Activated CD8-positive, alpha-beta T cell treated with anti-CD3 and anti-CD28 coated beads for 36 hours (primary cell): ENCODE measurements around the gene PLA2G2F. TPM values are rescaled to one million over a fixed set of nuclear protein-coding genes. Genes with fewer than 3 reads are reported as not detected.
A peak's percentile ranks its signal among the peaks of the same experiment; 100 is the strongest.

Experiments
- ATAC-seq: fragments of 200-7000 bp; cut with Tn5 transposase; one replicate; pipeline ENCODE4 v1.10.0; 2021; ENCODE audit warnings: mild to moderate bottlenecking, moderate library complexity
- CTCF ChIA-PET: fragments of 350-600 bp; sonication (Branson Sonifier 250); formaldehyde crosslinking; loops from one replicate; lab custom pipeline; 2021; ENCODE audit warnings: antibody characterized with exemption; lab: Charles Lee
- POLR2A ChIA-PET: fragments of 350-600 bp; sonication (Branson Sonifier 250); formaldehyde crosslinking; loops from one replicate; lab custom pipeline; 2021; ENCODE audit warnings: antibody characterized with exemption; lab: Charles Lee
- DNase-seq: peaks from one replicate; pipeline ENCODE4 v3.0.0-alpha.2; 2020
- H3K27ac Mint-ChIP-seq: one replicate; pipeline ENCODE4 v1.8.0; 2021; ENCODE audit warnings: mild to moderate bottlenecking, mixed read lengths
- H3K27me3 Mint-ChIP-seq: one replicate; pipeline ENCODE4 v1.8.0; 2021; ENCODE audit warnings: mixed read lengths
- H3K36me3 Mint-ChIP-seq: one replicate; pipeline ENCODE4 v1.8.0; 2021; ENCODE audit warnings: low read depth, mixed read lengths
- H3K4me1 Mint-ChIP-seq: one replicate; pipeline ENCODE4 v1.8.0; 2021; ENCODE audit warnings: low read depth, mixed read lengths
- H3K4me3 Mint-ChIP-seq: one replicate; pipeline ENCODE4 v1.8.0; 2021; ENCODE audit warnings: mild to moderate bottlenecking, moderate library complexity, mixed read lengths
- H3K9me3 Mint-ChIP-seq: one replicate; pipeline ENCODE4 v1.8.0; 2021; ENCODE audit warnings: mixed read lengths
- CTCF ChIP-seq: fragments of 200-600 bp; IDR thresholded peaks from one replicate; pipeline ENCODE4 v1.8.0; 2022; ENCODE audit warnings: antibody characterized with exemption, mild to moderate bottlenecking
- intact Hi-C: fragments of 100-400 bp; cut with micrococcal nuclease; formaldehyde crosslinking; loops from one replicate; pipeline ENCODE4 v1.10.0; 2022
- total RNA-seq, 2 experiments: library from RNA; stranded (reverse); gene quantifications; one replicate each; pipeline ENCODE4 v1.2.3, GENCODE V29; 2021

The PLA2G2F gene
- total RNA-seq, 2 experiments from 2014 or later, result not detected

DNA sequence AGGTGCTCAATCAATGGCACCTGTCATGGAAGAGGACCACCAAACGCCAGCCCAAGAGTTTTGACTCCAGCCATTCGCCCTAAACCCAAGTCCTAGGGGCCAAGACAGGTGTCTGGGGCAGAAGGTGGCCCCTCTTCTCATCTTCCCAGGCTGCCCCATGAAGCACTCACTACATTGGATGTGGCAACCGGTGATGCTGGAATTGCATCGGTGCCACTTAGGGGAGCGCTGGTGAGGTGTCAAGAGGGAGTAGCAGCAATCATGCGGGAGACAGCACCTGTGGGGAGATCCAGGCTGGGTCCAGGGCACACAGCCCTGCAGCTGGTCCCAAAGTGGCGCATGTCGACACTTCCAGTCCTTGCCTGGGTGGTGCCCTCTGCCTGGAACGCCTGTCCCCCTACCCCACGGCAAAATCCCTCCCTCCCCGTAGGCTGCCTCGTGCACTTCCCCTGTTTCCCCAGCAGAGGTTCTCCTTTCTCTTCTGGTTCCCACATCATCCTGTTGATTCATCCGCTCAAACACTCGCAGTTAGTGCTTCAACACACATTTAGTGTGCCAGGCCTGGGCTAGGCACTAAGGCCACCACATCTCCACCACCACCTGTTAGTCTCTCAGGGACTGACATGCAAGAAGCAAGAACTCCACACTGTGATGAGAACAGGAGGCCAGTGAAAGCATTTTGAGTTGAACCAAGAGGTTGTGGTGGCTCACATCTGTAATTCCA lies 38.3 kb upstream of the PLA2G2F start:
- peak; percentile 84 for ATAC-seq
- DNase-seq, result peak; percentile 39
- Mint-ChIP-seq H3K36me3 (no peaks in the 10 kb centered on the region), H3K4me1 (no peaks in the 10 kb centered on the region), H3K27me3 (peaks cover 7% of the 10 kb centered on the region), H3K27ac (no peak overlapping the region), H3K9me3 (no peaks in the 10 kb centered on the region), H3K4me3 (no peak overlapping the region)
- TF ChIP-seq CTCF, result peak; percentile 64
- CTCF ChIA-PET, result interaction anchor here (0.7 to 1.4 kb wide), 4 partner anchors 10 to 183 kb away, joined by 3 to 5 read pairs (median 4); no protein-coding TSS in a partner anchor
- POLR2A ChIA-PET, result no interaction called here
- intact Hi-C loops, result loop anchor here (5.0 kb wide), 1 partner anchor 52 kb away; no protein-coding TSS in a partner anchor

GRCh38 chr1:20102875-20103274 lies 36.2 kb upstream of the PLA2G2F start:
- H3K4me1 Mint-ChIP-seq, result no peaks in the 10 kb centered on the region
- POLR2A ChIA-PET, result interaction anchor here (1.6 kb wide), 1 partner anchor 11 kb away, joined by 4 read pairs; no protein-coding TSS in a partner anchor
- no peak for ATAC-seq
- CTCF ChIA-PET, result no interaction called here
- H3K27ac Mint-ChIP-seq, result no peak overlapping the region
- no peak for TF ChIP-seq CTCF
- DNase-seq, result no peak
- H3K36me3 Mint-ChIP-seq, result no peaks in the 10 kb centered on the region
- H3K4me3 Mint-ChIP-seq, result no peak overlapping the region
- no peaks in the 10 kb centered on the region for H3K9me3 Mint-ChIP-seq
- intact Hi-C loops, result loop anchor here (5.0 kb wide), 1 partner anchor 49 kb away; no protein-coding TSS in a partner anchor
- H3K27me3 Mint-ChIP-seq, result peaks cover 7% of the 10 kb centered on the region

DNA sequence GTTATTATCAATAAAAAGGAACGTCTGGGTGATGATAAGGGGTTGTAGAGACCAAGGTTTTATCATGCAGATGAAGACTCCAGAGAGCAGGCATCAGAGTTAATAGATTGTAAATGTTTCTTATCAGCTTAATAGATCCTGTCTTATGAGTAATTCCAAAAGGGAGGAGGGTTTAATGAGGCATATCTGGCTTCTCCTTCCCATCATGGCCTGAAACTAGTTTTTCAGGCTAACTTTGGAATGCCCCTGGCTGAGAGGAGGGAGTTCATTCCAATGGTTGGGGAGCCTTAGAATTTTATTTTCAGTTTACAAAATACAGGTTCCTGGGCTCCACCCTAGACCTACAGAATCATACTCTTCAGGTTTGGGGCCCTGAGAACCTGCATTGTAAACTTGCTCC lies 33.3 kb upstream of the PLA2G2F start:
- TF ChIP-seq CTCF, result no peak
- intact Hi-C loops, result no loop called here
- no peak overlapping the region for H3K4me3 Mint-ChIP-seq
- no peak overlapping the region for H3K27ac Mint-ChIP-seq
- peaks cover 14% of the 10 kb centered on the region for H3K27me3 Mint-ChIP-seq
- POLR2A ChIA-PET, result no interaction called here
- no peak for DNase-seq
- no peaks in the 10 kb centered on the region for H3K36me3 Mint-ChIP-seq
- CTCF ChIA-PET, result no interaction called here
- H3K4me1 Mint-ChIP-seq, result no peaks in the 10 kb centered on the region
- H3K9me3 Mint-ChIP-seq, result no peaks in the 10 kb centered on the region
- ATAC-seq, result no peak

GRCh38 chr1:20107351-20107750 lies 31.8 kb upstream of the PLA2G2F start:
- Mint-ChIP-seq H3K4me3 (no peak overlapping the region), H3K9me3 (no peaks in the 10 kb centered on the region), H3K27ac (no peak overlapping the region), H3K27me3 (peaks cover 14% of the 10 kb centered on the region), H3K36me3 (no peaks in the 10 kb centered on the region), H3K4me1 (no peaks in the 10 kb centered on the region)
- intact Hi-C loops, result no loop called here
- ChIA-PET POLR2A (no interaction called here), CTCF (no interaction called here)
- no peak for ATAC-seq
- no peak for DNase-seq
- no peak for TF ChIP-seq CTCF

- CTCF ChIA-PET, result no interaction called here
- Mint-ChIP-seq H3K9me3 (no peaks in the 10 kb centered on the region), H3K4me3 (no peak overlapping the region), H3K4me1 (no peaks in the 10 kb centered on the region), H3K27me3 (peaks cover 14% of the 10 kb centered on the region), H3K36me3 (no peaks in the 10 kb centered on the region), H3K27ac (no peak overlapping the region)
- intact Hi-C loops, result no loop called here
- POLR2A ChIA-PET, result no interaction called here
- no peak for TF ChIP-seq CTCF
- DNase-seq, result no peak
- no peak for ATAC-seq
These were observed 31.3 kb upstream of the PLA2G2F start for GRCh38 chr1:20107796-20108195.
